ENCODE data around the gene FYCO1.

Gene FYCO1

DNA sequence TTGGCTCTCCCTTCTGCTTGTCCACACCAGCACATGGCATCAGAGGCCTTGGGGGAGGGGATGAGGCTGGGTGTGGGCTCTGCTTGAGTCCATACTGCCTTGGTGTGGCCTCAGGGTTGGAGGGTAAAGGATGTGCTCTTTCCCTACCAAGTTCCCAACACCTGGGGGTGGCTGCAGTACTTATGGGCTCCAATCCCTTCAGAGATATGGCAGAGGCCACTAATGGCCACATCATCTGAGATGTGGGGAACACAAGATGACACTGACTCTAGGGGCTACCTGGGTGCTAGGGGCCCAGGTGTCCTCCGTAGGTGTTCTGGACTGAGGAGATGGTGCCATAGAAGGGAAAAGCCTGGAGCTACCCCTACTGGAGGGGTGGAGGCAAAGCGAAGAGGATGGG lies 45.5 kb downstream of the FYCO1 start:
- Histone ChIP-seq H3K27ac (no peak overlapping the region), H3K9me3 (ENCODE audit: low read depth, low read length) (no peaks in the 10 kb centered on the region), H3K9ac (ENCODE audit: insufficient read length) (no peak overlapping the region), H3K36me3 (ENCODE audit: insufficient read depth, low read length) (peaks cover 22% of the 10 kb centered on the region; the same call in 1 of the 2 replicates), H3K4me3 (no peak overlapping the region)
- DNase-seq (ENCODE audit: low read depth, low spot score) = no peak
- no peak for TF ChIP-seq POLR2AphosphoS5 (IDR thresholded peaks at IDR 0.05; ENCODE audit: borderline replicate concordance, low read depth, low read length)
- TF ChIP-seq FOXP2 (optimal IDR thresholded peaks at IDR 0.05; ENCODE audit: control extremely low read depth, extremely low read length, insufficient read depth) = no peak
- no peak for TF ChIP-seq EZH2 (IDR thresholded peaks at IDR 0.05)

DNA sequence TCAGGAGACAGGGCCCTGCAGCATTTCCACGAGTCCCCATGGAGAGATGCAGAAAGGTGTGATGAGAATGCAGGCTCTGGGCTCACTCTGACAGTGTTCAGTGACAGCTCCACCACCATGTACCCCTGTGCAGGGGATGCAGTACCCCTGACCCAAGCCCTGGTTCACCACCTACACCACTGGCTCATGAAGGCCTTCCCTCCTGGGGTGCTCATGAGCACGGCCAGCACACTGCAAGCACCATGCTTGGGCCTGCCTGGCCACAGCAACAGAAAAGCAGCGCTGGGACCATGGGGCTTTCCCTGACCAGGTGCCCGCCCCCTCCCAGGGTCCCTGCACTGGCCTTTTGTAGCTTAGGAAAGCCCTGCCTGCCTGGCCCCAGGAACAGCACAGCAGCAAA lies 46.2 kb downstream of the FYCO1 start:
- no peak overlapping the region for H3K27ac ChIP-seq
- H3K9ac ChIP-seq (ENCODE audit: insufficient read length) = no peak overlapping the region
- no peaks in the 10 kb centered on the region for H3K9me3 ChIP-seq (ENCODE audit: low read depth, low read length)
- DNase-seq (ENCODE audit: low read depth, low spot score) = no peak
- TF ChIP-seq EZH2 (IDR thresholded peaks at IDR 0.05) = no peak
- TF ChIP-seq FOXP2 (optimal IDR thresholded peaks at IDR 0.05; ENCODE audit: control extremely low read depth, extremely low read length, insufficient read depth) = no peak
- TF ChIP-seq POLR2AphosphoS5 (IDR thresholded peaks at IDR 0.05; ENCODE audit: borderline replicate concordance, low read depth, low read length) = no peak
- H3K36me3 ChIP-seq (ENCODE audit: insufficient read depth, low read length) = peaks cover 16% of the 10 kb centered on the region; the same call in 1 of the 2 replicates
- no peak overlapping the region for H3K4me3 ChIP-seq

DNA sequence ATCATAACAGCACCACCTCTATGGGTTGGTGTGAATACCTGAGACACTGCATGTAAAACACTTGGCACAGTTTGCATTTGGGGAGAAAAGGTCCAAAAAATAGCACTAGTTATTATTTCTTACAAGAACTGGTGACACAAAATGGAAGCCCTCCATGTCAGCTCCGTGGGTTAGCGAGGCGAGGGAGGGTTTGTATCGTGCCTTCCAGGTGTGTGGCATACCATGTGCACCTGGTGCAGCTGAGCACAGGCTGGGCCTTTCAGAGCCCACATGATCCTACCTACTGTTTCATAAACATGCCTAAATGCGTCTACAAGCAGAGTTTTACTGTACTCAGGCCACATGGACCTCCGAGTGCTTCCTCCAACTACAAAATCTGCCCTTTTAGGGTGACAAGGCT lies 46.7 kb downstream of the FYCO1 start:
- Histone ChIP-seq H3K4me3 (no peak overlapping the region), H3K27ac (no peak overlapping the region), H3K36me3 (ENCODE audit: insufficient read depth, low read length) (peaks cover 12% of the 10 kb centered on the region; the same call in 1 of the 2 replicates), H3K9me3 (ENCODE audit: low read depth, low read length) (no peaks in the 10 kb centered on the region), H3K9ac (ENCODE audit: insufficient read length) (no peak overlapping the region)
- TF ChIP-seq EZH2 (IDR thresholded peaks at IDR 0.05) (no peak), FOXP2 (optimal IDR thresholded peaks at IDR 0.05; ENCODE audit: control extremely low read depth, extremely low read length, insufficient read depth) (no peak), POLR2AphosphoS5 (IDR thresholded peaks at IDR 0.05; ENCODE audit: borderline replicate concordance, low read depth, low read length) (no peak)
- no peak for DNase-seq (ENCODE audit: low read depth, low spot score)

DNA sequence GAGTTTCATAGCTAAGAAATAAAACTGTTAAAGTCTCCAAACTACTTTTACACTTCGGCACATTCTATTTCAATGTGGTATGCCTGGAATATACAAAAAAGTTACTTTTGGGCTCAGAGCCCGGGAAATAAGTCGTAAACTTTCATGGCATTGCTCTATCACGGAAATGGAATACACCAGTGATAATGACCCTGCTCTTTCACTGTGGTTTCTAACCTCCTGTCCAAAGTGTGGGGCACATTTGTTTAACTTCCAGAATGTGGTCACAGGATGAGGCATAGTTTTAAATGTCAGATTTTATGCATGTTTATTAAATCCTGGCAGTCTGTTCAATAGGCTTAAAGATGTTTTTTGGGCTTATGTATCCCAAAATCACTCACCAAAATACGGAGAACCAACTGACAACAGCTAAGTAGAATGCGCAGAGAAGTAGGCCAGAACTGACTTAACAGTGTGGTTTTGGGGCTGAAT lies 47.3 kb downstream of the FYCO1 start:
- DNase-seq (ENCODE audit: low read depth, low spot score) = no peak
- TF ChIP-seq POLR2AphosphoS5 (IDR thresholded peaks at IDR 0.05; ENCODE audit: borderline replicate concordance, low read depth, low read length) = no peak
- TF ChIP-seq EZH2 (IDR thresholded peaks at IDR 0.05) = no peak
- TF ChIP-seq FOXP2 (optimal IDR thresholded peaks at IDR 0.05; ENCODE audit: control extremely low read depth, extremely low read length, insufficient read depth) = no peak
- peaks cover 12% of the 10 kb centered on the region; the same call in 1 of the 2 replicates for H3K36me3 ChIP-seq (ENCODE audit: insufficient read depth, low read length)
- no peak overlapping the region for H3K4me3 ChIP-seq
- no peaks in the 10 kb centered on the region for H3K9me3 ChIP-seq (ENCODE audit: low read depth, low read length)
- H3K9ac ChIP-seq (ENCODE audit: insufficient read length) = no peak overlapping the region
- H3K27ac ChIP-seq = no peak overlapping the region

DNA sequence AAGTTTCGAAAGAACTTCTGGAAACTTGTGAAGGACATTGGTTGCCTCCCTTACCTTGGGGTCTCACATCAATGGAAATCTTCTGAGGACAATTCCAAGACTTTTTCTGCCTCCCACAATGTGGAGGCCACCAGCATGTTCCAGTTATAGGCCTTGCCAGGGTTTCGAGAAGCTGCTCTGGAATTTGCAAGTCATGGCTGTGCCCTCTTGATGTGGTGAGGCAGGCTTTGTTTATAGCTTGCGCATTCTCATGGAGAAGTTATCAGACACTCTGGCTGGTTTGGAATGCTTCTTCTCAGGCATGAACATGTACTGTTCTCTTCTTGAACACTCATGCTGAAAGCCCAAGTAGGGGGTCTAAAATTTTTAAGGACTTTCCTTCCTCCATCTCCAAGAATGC lies 48.3 kb downstream of the FYCO1 start:
- no peak for DNase-seq (ENCODE audit: low read depth, low spot score)
- H3K36me3 ChIP-seq (ENCODE audit: insufficient read depth, low read length) = peaks cover 9% of the 10 kb centered on the region; the same call in 1 of the 2 replicates
- H3K4me3 ChIP-seq = no peak overlapping the region
- TF ChIP-seq POLR2AphosphoS5 (IDR thresholded peaks at IDR 0.05; ENCODE audit: borderline replicate concordance, low read depth, low read length) (no peak), FOXP2 (optimal IDR thresholded peaks at IDR 0.05; ENCODE audit: control extremely low read depth, extremely low read length, insufficient read depth) (no peak), EZH2 (IDR thresholded peaks at IDR 0.05) (no peak)
- no peak overlapping the region for H3K27ac ChIP-seq
- H3K9me3 ChIP-seq (ENCODE audit: low read depth, low read length) = no peaks in the 10 kb centered on the region
- no peak overlapping the region for H3K9ac ChIP-seq (ENCODE audit: insufficient read length)

DNA sequence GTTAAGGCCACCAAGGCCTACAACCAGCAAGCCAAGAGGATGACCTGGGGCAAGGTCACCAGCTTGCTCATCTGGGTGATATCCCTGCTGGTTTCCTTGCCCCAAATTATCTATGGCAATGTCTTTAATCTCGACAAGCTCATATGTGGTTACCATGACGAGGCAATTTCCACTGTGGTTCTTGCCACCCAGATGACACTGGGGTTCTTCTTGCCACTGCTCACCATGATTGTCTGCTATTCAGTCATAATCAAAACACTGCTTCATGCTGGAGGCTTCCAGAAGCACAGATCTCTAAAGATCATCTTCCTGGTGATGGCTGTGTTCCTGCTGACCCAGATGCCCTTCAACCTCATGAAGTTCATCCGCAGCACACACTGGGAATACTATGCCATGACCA lies 48.7 kb downstream of the FYCO1 start:
- peaks cover 7% of the 10 kb centered on the region; the same call in 1 of the 2 replicates for H3K36me3 ChIP-seq (ENCODE audit: insufficient read depth, low read length)
- no peak for DNase-seq (ENCODE audit: low read depth, low spot score)

DNA sequence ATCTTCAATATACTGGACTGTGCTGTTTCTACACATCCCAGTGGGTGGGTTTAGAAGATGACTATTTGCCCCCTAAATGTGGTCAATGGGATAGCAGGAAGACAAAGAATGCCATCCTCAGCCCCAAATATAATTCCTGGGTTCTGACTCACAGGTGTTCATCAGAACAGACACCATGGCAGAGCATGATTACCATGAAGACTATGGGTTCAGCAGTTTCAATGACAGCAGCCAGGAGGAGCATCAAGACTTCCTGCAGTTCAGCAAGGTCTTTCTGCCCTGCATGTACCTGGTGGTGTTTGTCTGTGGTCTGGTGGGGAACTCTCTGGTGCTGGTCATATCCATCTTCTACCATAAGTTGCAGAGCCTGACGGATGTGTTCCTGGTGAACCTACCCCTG lies 49.3 kb downstream of the FYCO1 start:
- Histone ChIP-seq H3K36me3 (ENCODE audit: insufficient read depth, low read length) (peaks cover 6% of the 10 kb centered on the region; the same call in 1 of the 2 replicates), H3K9me3 (ENCODE audit: low read depth, low read length) (no peaks in the 10 kb centered on the region), H3K4me3 (no peak overlapping the region), H3K27ac (no peak overlapping the region), H3K9ac (ENCODE audit: insufficient read length) (no peak overlapping the region)
- TF ChIP-seq EZH2 (IDR thresholded peaks at IDR 0.05) (no peak), POLR2AphosphoS5 (IDR thresholded peaks at IDR 0.05; ENCODE audit: borderline replicate concordance, low read depth, low read length) (no peak), FOXP2 (optimal IDR thresholded peaks at IDR 0.05; ENCODE audit: control extremely low read depth, extremely low read length, insufficient read depth) (no peak)
- DNase-seq (ENCODE audit: low read depth, low spot score) = no peak

More for the DNA sequence above, 48.7 kb downstream of the FYCO1 start:
- Histone ChIP-seq H3K9me3 (ENCODE audit: low read depth, low read length) (no peaks in the 10 kb centered on the region), H3K27ac (no peak overlapping the region), H3K4me3 (no peak overlapping the region), H3K9ac (ENCODE audit: insufficient read length) (no peak overlapping the region)
- no peak for TF ChIP-seq POLR2AphosphoS5 (IDR thresholded peaks at IDR 0.05; ENCODE audit: borderline replicate concordance, low read depth, low read length)
- TF ChIP-seq FOXP2 (optimal IDR thresholded peaks at IDR 0.05; ENCODE audit: control extremely low read depth, extremely low read length, insufficient read depth) = no peak
- TF ChIP-seq EZH2 (IDR thresholded peaks at IDR 0.05) = no peak

DNA sequence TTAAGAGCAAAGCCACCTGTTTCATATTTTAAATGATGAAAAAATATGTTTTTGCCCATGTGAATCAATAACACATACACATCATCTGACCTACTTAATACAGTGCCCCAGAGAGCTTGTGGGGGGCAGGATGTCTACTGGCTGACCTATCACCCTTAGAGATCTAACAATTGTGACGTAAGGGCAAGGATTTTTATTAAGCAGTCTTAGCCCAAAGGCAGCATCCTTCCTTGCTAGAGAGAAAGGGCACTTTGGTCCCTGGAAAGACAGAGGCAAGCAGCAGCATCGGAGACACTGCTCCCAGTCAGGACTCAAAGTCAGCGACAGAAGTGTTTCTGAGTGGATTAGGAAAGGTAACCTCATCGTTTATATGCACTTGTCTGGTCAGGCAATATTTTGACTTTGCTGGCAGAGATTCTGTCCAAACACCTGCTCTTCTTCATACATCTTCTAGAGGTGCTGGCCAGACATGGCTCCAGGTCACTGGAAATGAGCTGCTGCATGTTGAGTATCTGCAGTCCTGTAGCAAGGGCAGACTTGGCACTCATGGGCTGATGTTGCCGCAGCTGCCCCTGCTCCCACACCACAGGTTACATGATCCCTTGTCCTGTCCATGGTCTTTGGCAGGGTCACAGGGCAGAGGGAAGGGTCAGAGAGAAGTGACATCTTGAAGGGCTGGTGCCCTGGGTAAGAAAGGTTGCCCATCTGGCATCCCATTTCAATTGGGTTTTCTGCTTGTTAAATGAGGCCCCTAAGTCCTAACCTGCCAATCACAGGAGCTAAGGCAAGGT lies 50.6 kb downstream of the FYCO1 start:
- peaks cover 6% of the 10 kb centered on the region; the same call in 1 of the 2 replicates for H3K36me3 ChIP-seq (ENCODE audit: insufficient read depth, low read length)
- no peak overlapping the region for H3K9ac ChIP-seq (ENCODE audit: insufficient read length)

More for the DNA sequence above, 50.6 kb downstream of the FYCO1 start:
- Histone ChIP-seq H3K4me3 (no peak overlapping the region), H3K9me3 (ENCODE audit: low read depth, low read length) (no peaks in the 10 kb centered on the region), H3K27ac (no peak overlapping the region)
- TF ChIP-seq EZH2 (IDR thresholded peaks at IDR 0.05) (no peak), POLR2AphosphoS5 (IDR thresholded peaks at IDR 0.05; ENCODE audit: borderline replicate concordance, low read depth, low read length) (no peak), FOXP2 (optimal IDR thresholded peaks at IDR 0.05; ENCODE audit: control extremely low read depth, extremely low read length, insufficient read depth) (no peak)
- DNase-seq (ENCODE audit: low read depth, low spot score) = no peak

Measured in SK-N-MC (cell line).